Right lobe of liver (tissue), 6 donors: Measurements from ENCODE around the gene SNCG. TPM values are rescaled to one million over a fixed set of nuclear protein-coding genes. Genes with fewer than 3 reads are reported as not detected.

Source experiments
- ATAC-seq, 4 donors: fragments of 200-7000 bp; cut with Tn5 transposase; one replicate each; pipeline ENCODE4 v1.9.1; 2020; ENCODE audit warnings: mild to moderate bottlenecking in 4 of 4, moderate library complexity in 4 of 4
- DNase-seq, 3 donors: peaks; one replicate each; pipeline ENCODE4 v3.0.0-alpha.2; 2020
- H3K27ac ChIP-seq, 3 donors: fragments of 200-600 bp; one replicate each; pipeline ENCODE4 v1.8.0; 2022
- H3K27me3 ChIP-seq, 2 donors: fragments of 200-600 bp; one replicate each; pipeline ENCODE4 v1.8.0; 2022
- H3K36me3 ChIP-seq, 4 donors: fragments of 200-600 bp; sonication (generic) in 1 of 4; one replicate each; pipeline versions ENCODE4 v1.5.1 to v1.8.0; 2017 to 2022; ENCODE audit warnings: control low read depth in 1 of 4
- H3K4me1 ChIP-seq, 4 donors: fragments of 200-600 bp; sonication (generic) in 1 of 4; one replicate each; pipeline versions ENCODE4 v1.5.1 to v1.8.0; 2017 to 2022; ENCODE audit warnings: control low read depth in 1 of 4
- H3K4me3 ChIP-seq, 3 donors: fragments of 200-600 bp; one replicate each; pipeline ENCODE4 v1.8.0; 2022
- H3K9me3 ChIP-seq, 4 donors: fragments of 200-600 bp; sonication (generic) in 1 of 4; one replicate each; pipeline versions ENCODE4 v1.5.1 to v1.8.0; 2017 to 2022; ENCODE audit warnings: control low read depth in 1 of 4
- POLR2A ChIP-seq: fragments of 450-650 bp; IDR thresholded peaks from one replicate; pipeline ENCODE4 v1.6.1; 2017; ENCODE audit warnings: antibody characterized with exemption, mild to moderate bottlenecking
- whole genome bisulfite sequencing: methylation state at CpG from one replicate; pipeline ENCODE4 v1.1.6; 2018; ENCODE audit warnings: low coverage, low lambda C conversion rate; ENCODE audit not compliant: insufficient coverage; ENCODE audit errors: missing lambda C conversion rate; 5-methylcytosine and 5-hydroxymethylcytosine counted together
- intact Hi-C, 2 donors: fragments of 100-400 bp; cut with DNase I; formaldehyde crosslinking; loops; one replicate each; pipeline versions ENCODE4 v1.11.2 to v1.14.1; 2022
- long read RNA-seq: library from polyadenylated mRNA; unstranded; transcript quantifications from one replicate; pipeline ENCODE4 v2.0.0, GENCODE V29; 2019
- total RNA-seq, 6 experiments: library from RNA; depleted of rRNA in 2 of 6; stranded (reverse); fragments of >200 nt in 2 of 6; fragmentation: NEBNext Ultra II Directional in 3 of 6; extraction: Animal tissue kit (Norgen Biotek cat#: 25700) in 3 of 6; gene quantifications; one replicate each; pipeline versions ENCODE4 v1.1.0 to v1.2.4, GENCODE V29; 2016 to 2023
- TF ChIP-seq, protein P1 (sequence below), 4 donors: fragments of 200-600 bp in 3 of 4; fragments of 450-650 bp in 1 of 4; IDR thresholded peaks; one replicate each; pipeline versions ENCODE4 v1.5.1 to v1.8.0; 2016 to 2022; ENCODE audit warnings: antibody characterized with exemption in 4 of 4, mild to moderate bottlenecking in 2 of 4
- donor health status: DM: no; HTN: yes; CAD: no.
- donor health status: DM: no; HTN: no; CAD: no.
- donor health status: DM: no; HTN: no; CAD: no.
- donor health status: DM: no; HTN: yes; CAD: no.
- donor health status: DM: no; HTN: yes; CAD: no.

The SNCG gene
- 10 to 100 TPM in 2 of 6 experiments, 1 to 10 TPM in 4; 1.1 to 21.2 (median 2.2) TPM for total RNA-seq
- long read RNA-seq: 0 reads

DNA sequence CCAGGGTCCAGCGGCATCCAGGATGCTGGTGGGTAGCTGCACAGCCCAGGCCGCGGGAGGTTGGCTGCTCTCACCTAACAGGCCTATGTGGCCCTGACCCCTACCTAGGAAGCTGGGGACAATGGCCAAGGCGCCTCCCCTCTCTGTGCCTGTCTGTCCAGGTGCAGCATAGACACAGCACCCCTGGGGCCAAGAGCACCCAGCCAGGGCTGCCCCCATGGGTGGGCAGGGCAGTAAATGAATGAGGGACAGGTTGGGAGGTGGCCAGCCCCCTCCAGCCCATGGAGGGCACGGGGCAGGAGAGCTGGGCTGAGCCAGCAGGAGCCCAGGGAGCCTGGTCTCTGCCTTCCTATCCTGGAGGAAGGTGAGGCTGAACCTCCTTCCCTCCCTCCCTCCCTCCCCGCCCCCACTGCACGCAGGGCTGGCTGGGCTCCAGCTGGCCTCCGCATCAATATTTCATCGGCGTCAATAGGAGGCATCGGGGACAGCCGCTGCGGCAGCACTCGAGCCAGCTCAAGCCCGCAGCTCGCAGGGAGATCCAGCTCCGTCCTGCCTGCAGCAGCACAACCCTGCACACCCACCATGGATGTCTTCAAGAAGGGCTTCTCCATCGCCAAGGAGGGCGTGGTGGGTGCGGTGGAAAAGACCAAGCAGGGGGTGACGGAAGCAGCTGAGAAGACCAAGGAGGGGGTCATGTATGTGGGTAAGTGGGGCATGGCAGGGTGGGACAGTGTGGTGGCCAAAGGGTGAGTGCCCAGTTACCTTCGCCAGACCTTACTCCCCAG, at the start of gene SNCG:
Gene SNCG, plus strand, starts transcription at position 484 of the 785 bp plus-strand sequence. Its CDS starts 99 bp downstream, at position 583.
- DNase-seq: peak in 1 of 3 donors; percentile 61
- TF ChIP-seq, protein P1, sequence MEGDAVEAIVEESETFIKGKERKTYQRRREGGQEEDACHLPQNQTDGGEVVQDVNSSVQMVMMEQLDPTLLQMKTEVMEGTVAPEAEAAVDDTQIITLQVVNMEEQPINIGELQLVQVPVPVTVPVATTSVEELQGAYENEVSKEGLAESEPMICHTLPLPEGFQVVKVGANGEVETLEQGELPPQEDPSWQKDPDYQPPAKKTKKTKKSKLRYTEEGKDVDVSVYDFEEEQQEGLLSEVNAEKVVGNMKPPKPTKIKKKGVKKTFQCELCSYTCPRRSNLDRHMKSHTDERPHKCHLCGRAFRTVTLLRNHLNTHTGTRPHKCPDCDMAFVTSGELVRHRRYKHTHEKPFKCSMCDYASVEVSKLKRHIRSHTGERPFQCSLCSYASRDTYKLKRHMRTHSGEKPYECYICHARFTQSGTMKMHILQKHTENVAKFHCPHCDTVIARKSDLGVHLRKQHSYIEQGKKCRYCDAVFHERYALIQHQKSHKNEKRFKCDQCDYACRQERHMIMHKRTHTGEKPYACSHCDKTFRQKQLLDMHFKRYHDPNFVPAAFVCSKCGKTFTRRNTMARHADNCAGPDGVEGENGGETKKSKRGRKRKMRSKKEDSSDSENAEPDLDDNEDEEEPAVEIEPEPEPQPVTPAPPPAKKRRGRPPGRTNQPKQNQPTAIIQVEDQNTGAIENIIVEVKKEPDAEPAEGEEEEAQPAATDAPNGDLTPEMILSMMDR (IDR thresholded peaks at IDR 0.05): no peak
- no peak for TF ChIP-seq POLR2A
- Histone ChIP-seq H3K4me1 (peaks cover 0 to 9% (median 4%) of the 10 kb centered on the region in 4 donors), H3K27ac (peak within 1 kb of the TSS in 2 of 3 donors; percentile 57 to 75), H3K4me3 (peak within 1 kb of the TSS in 2 of 3 donors; percentile 16 to 24), H3K27me3 (no peaks in the 10 kb centered on the region), H3K36me3 (no peaks in the 10 kb centered on the region), H3K9me3 (no peaks in the 10 kb centered on the region)
- WGBS: 43% methylated on average over 5 of the region's 22 CpGs
- ATAC-seq: peak; percentile 6 to 21 (median 14)
- intact Hi-C loops: no loop called here

DNA sequence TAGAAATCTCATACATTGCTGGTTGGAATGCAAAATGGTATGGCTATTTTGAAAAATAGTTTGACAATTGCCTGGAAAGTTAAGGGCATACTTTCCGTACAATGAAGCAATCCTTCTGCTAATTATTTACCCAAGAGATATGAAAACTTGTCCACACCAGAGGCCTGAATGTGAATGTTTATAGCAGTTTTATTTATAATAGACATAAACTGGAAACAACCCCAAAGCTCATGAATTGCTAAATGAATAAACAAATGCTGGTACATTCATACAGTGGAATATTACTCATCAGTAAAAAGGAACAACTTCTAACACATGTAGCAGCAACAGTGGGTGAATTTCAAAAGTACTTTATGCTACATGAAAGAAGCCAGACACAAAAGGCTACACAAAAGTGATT, 43.7 kb upstream of the SNCG start:
- no peaks in the 10 kb centered on the region for H3K9me3 ChIP-seq
- H3K36me3 ChIP-seq: peaks cover 0 to 7% (median 2%) of the 10 kb centered on the region in 4 donors
- no peaks in the 10 kb centered on the region for H3K4me1 ChIP-seq
- ATAC-seq (no peak), DNase-seq (no peak)
- no peaks in the 10 kb centered on the region for H3K27me3 ChIP-seq
- intact Hi-C loops: no loop called here
- H3K4me3 ChIP-seq: no peak overlapping the region
- 58% methylated on average over 1 of the region's 1 CpG for WGBS
- H3K27ac ChIP-seq: no peak overlapping the region
- TF ChIP-seq POLR2A: no peak
- TF ChIP-seq, protein P1 (IDR thresholded peaks at IDR 0.05): no peak

DNA sequence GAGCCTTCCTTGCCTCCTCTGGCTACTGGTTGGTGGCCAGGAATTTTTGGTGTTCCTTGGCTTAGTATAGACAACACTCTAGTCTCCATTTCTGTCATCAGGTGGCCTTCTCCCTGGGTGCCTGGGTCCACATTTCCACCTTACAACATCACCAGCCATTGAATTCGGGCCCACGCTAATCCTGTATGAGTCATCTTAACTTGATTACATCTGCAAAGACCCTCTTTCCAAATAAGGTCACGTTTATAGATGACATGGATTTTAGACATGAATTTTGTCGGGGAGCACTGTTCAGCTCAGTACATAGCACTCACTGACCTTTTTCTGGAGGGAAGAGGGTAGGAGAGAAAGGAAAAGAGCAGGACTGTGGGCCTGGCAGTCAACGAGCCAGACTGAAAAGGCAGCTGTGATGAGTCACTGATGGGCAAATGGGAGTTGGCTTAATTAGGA, 40.4 kb upstream of the SNCG start:
- peaks cover 0 to 26% (median 2%) of the 10 kb centered on the region in 4 donors for H3K36me3 ChIP-seq
- ATAC-seq (no peak), DNase-seq (no peak)
- intact Hi-C loops: no loop called here
- H3K9me3 ChIP-seq: no peaks in the 10 kb centered on the region
- TF ChIP-seq, protein P1 (IDR thresholded peaks at IDR 0.05): no peak
- TF ChIP-seq POLR2A: no peak
- H3K27ac ChIP-seq: no peak overlapping the region
- H3K4me1 ChIP-seq: no peaks in the 10 kb centered on the region
- no peaks in the 10 kb centered on the region for H3K27me3 ChIP-seq
- no peak overlapping the region for H3K4me3 ChIP-seq
- WGBS: 85% methylated on average over 5 of the region's 5 CpGs

DNA sequence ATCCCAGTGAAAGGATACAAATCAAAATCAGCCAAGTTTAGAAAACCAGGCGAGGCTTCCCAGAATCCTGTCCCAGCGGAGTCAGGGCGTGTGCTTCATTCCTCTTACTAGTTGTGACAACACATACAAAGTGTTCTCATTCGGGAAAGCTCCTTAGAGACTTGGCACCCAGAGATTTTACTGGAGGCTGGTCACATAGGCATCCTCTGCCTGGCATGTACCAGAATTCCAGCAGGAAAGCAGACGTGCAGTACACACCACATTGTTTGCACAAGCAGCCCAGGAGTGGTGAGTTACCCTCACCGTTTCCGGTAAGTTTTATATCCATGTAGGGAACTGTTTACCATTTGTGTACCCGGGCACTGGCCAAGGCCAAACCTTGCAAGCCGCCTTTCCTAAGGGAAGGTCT, 35.8 kb upstream of the SNCG start:
- no peaks in the 10 kb centered on the region for H3K9me3 ChIP-seq
- WGBS: 83% methylated on average over 8 of the region's 9 CpGs
- no peak overlapping the region for H3K27ac ChIP-seq
- ATAC-seq (no peak), DNase-seq (no peak)
- no peaks in the 10 kb centered on the region for H3K4me1 ChIP-seq
- no peak overlapping the region for H3K4me3 ChIP-seq
- intact Hi-C loops: no loop called here
- H3K27me3 ChIP-seq: no peaks in the 10 kb centered on the region
- TF ChIP-seq, protein P1 (IDR thresholded peaks at IDR 0.05): no peak
- TF ChIP-seq POLR2A: no peak
- H3K36me3 ChIP-seq: peaks cover 0 to 26% (median 2%) of the 10 kb centered on the region in 4 donors
